ENCODE measurements around the gene AKAP6. TPM values are rescaled to one million over a fixed set of nuclear protein-coding genes. Genes with fewer than 3 reads are reported as not detected.

AKAP6 gene
- total RNA-seq, 2 donors from 2014 or later: 98.2 to 111 TPM

GRCh38 chr14:32427726-32428528 lies 98.8 kb downstream of the AKAP6 start:
- DNase-seq: no peak
- ATAC-seq: peak; percentile 42 to 44
- intact Hi-C loops (cut with DNase I): no loop called here

- ATAC-seq: peak in 1 of 2 donors; percentile 33
- intact Hi-C loops (cut with DNase I): no loop called here
- no peak for DNase-seq
Observed at GRCh38 chr14:32428875-32429274, 99.8 kb downstream of the AKAP6 start.

GRCh38 chr14:32430326-32430725 lies 101.2 kb downstream of the AKAP6 start:
- DNase-seq (no peak), ATAC-seq (no peak)
- intact Hi-C loops (cut with DNase I): no loop called here

GRCh38 chr14:32432813-32433538 lies 103.9 kb downstream of the AKAP6 start:
- peak in 1 of 2 donors; percentile 92 for ATAC-seq
- no peak for DNase-seq
- intact Hi-C loops (cut with DNase I): no loop called here

GRCh38 chr14:32434180-32434579 lies 105.1 kb downstream of the AKAP6 start:
- intact Hi-C loops (cut with DNase I): no loop called here
- ATAC-seq (no peak), DNase-seq (no peak)

GRCh38 chr14:32434880-32435279 lies 105.8 kb downstream of the AKAP6 start:
- ATAC-seq: no peak
- no peak for DNase-seq
- intact Hi-C loops (cut with DNase I): no loop called here

GRCh38 chr14:32435411-32435810 lies 106.3 kb downstream of the AKAP6 start:
- intact Hi-C loops (cut with DNase I): no loop called here
- DNase-seq: no peak
- no peak for ATAC-seq

GRCh38 chr14:32436993-32437392 lies 107.9 kb downstream of the AKAP6 start:
- intact Hi-C loops (cut with DNase I): no loop called here
- no peak for DNase-seq
- ATAC-seq: no peak

- DNase-seq: no peak
- no peak for ATAC-seq
- intact Hi-C loops (cut with DNase I): no loop called here
Observed at GRCh38 chr14:32438517-32438916, 109.4 kb downstream of the AKAP6 start.

GRCh38 chr14:32443890-32444661 lies 115.0 kb downstream of the AKAP6 start:
- ATAC-seq: no peak
- DNase-seq: no peak
- intact Hi-C loops (cut with DNase I): no loop called here

- intact Hi-C loops (cut with DNase I): no loop called here
- DNase-seq: no peak
- ATAC-seq: no peak
Observed at GRCh38 chr14:32447371-32447770, 118.3 kb downstream of the AKAP6 start.

GRCh38 chr14:32449648-32450047 lies 120.5 kb downstream of the AKAP6 start:
- ATAC-seq: no peak
- no peak for DNase-seq
- intact Hi-C loops (cut with DNase I): no loop called here

- intact Hi-C loops (cut with DNase I): no loop called here
- DNase-seq: no peak
- ATAC-seq: no peak
Observed at GRCh38 chr14:32450919-32451675, 122.0 kb downstream of the AKAP6 start.

GRCh38 chr14:32453857-32454810 lies 125.0 kb downstream of the AKAP6 start:
- intact Hi-C loops (cut with DNase I): no loop called here
- ATAC-seq (no peak), DNase-seq (no peak)

- intact Hi-C loops (cut with DNase I): loop anchor here in 1 of 2 donors (5.0 kb wide), 1 partner anchor 40 kb away; no protein-coding TSS in a partner anchor
- ATAC-seq: peak; percentile 99
Observed at GRCh38 chr14:32457213-32457920, 128.3 kb downstream of the AKAP6 start.

GRCh38 chr14:32458720-32459119 lies 129.6 kb downstream of the AKAP6 start:
- no peak for DNase-seq
- no peak for ATAC-seq
- intact Hi-C loops (cut with DNase I): loop anchor here in 1 of 2 donors (5.0 kb wide), 1 partner anchor 41 kb away; no protein-coding TSS in a partner anchor

More at GRCh38 chr14:32457213-32457920, 128.3 kb downstream of the AKAP6 start:
- peak; percentile 63 for DNase-seq

- ATAC-seq: no peak
- intact Hi-C loops (cut with DNase I): loop anchor here (10.0 kb wide), 2 partner anchors 385 to 535 kb away; partner anchors contain the start of gene ARHGAP5 (in 2 of the 2)
- DNase-seq: no peak
Observed at GRCh38 chr14:32460267-32460666, 131.2 kb downstream of the AKAP6 start.
